ENCODE measurements around the gene DNAI7.

The DNAI7 gene

GRCh38 chr12:25207411-25207810 is 12.5 kb upstream of the DNAI7 start:
- no peaks in the 10 kb centered on the region for H3K4me1 ChIP-seq (ENCODE audit: control insufficient read depth, insufficient read depth, low read length, unreplicated experiment)
- no peak overlapping the region for H2AFZ ChIP-seq (ENCODE audit: low read length, unreplicated experiment)
- no peaks in the 10 kb centered on the region for H3K27me3 ChIP-seq (ENCODE audit: insufficient read depth, low read length)
- no peak overlapping the region for H3K4me3 ChIP-seq (ENCODE audit: low read depth, low read length)
- peaks cover 6% of the 10 kb centered on the region; the same call in 1 of the 2 replicates for H3K36me3 ChIP-seq (ENCODE audit: insufficient read depth, low read length)
- no peaks in the 10 kb centered on the region for H3K79me2 ChIP-seq (ENCODE audit: control insufficient read depth, insufficient read depth, low read length, unreplicated experiment)
- H3K27ac ChIP-seq (ENCODE audit: low read depth, low read length), result no peak overlapping the region

GRCh38 chr12:25202137-25202536 is 7.2 kb upstream of the DNAI7 start:
- peaks cover 4% of the 10 kb centered on the region for H3K4me1 ChIP-seq (ENCODE audit: control insufficient read depth, insufficient read depth, low read length, unreplicated experiment)
- H3K79me2 ChIP-seq (ENCODE audit: control insufficient read depth, insufficient read depth, low read length, unreplicated experiment), result no peaks in the 10 kb centered on the region
- no peaks in the 10 kb centered on the region for H3K27me3 ChIP-seq (ENCODE audit: insufficient read depth, low read length)
- no peak overlapping the region for H3K27ac ChIP-seq (ENCODE audit: low read depth, low read length)
- H3K4me3 ChIP-seq (ENCODE audit: low read depth, low read length), result no peak overlapping the region
- no peaks in the 10 kb centered on the region; the same call in 1 of the 2 replicates for H3K36me3 ChIP-seq (ENCODE audit: insufficient read depth, low read length)
- no peak overlapping the region for H2AFZ ChIP-seq (ENCODE audit: low read length, unreplicated experiment)

GRCh38 chr12:25200703-25201102 is 5.7 kb upstream of the DNAI7 start:
- Histone ChIP-seq H3K4me3 (ENCODE audit: low read depth, low read length) (no peak overlapping the region), H3K36me3 (ENCODE audit: insufficient read depth, low read length) (no peaks in the 10 kb centered on the region; the same call in 1 of the 2 replicates), H3K27me3 (ENCODE audit: insufficient read depth, low read length) (no peaks in the 10 kb centered on the region), H3K27ac (ENCODE audit: low read depth, low read length) (no peak overlapping the region), H2AFZ (ENCODE audit: low read length, unreplicated experiment) (no peak overlapping the region), H3K79me2 (ENCODE audit: control insufficient read depth, insufficient read depth, low read length, unreplicated experiment) (peaks cover 8% of the 10 kb centered on the region), H3K4me1 (ENCODE audit: control insufficient read depth, insufficient read depth, low read length, unreplicated experiment) (peaks cover 9% of the 10 kb centered on the region)

- Histone ChIP-seq H3K79me2 (ENCODE audit: control insufficient read depth, insufficient read depth, low read length, unreplicated experiment) (peaks cover 8% of the 10 kb centered on the region), H3K4me1 (ENCODE audit: control insufficient read depth, insufficient read depth, low read length, unreplicated experiment) (peaks cover 9% of the 10 kb centered on the region), H2AFZ (ENCODE audit: low read length, unreplicated experiment) (no peak overlapping the region), H3K36me3 (ENCODE audit: insufficient read depth, low read length) (no peaks in the 10 kb centered on the region), H3K4me3 (ENCODE audit: low read depth, low read length) (no peak overlapping the region), H3K27ac (ENCODE audit: low read depth, low read length) (no peak overlapping the region), H3K27me3 (ENCODE audit: insufficient read depth, low read length) (no peaks in the 10 kb centered on the region)
Observed at GRCh38 chr12:25197608-25198007, 2.6 kb upstream of the DNAI7 start.

GRCh38 chr12:25194722-25195055 is 271 bp downstream of the DNAI7 start:
- Histone ChIP-seq H3K4me1 (ENCODE audit: control insufficient read depth, insufficient read depth, low read length, unreplicated experiment) (peaks cover 8% of the 10 kb centered on the region), H3K27ac (ENCODE audit: low read depth, low read length) (peak overlapping the region; percentile 7; the same call in 1 of the 2 replicates), H2AFZ (ENCODE audit: low read length, unreplicated experiment) (peak overlapping the region; percentile 52), H3K4me3 (ENCODE audit: low read depth, low read length) (peak overlapping the region; percentile 87), H3K27me3 (ENCODE audit: insufficient read depth, low read length) (no peaks in the 10 kb centered on the region), H3K36me3 (ENCODE audit: insufficient read depth, low read length) (no peaks in the 10 kb centered on the region), H3K79me2 (ENCODE audit: control insufficient read depth, insufficient read depth, low read length, unreplicated experiment) (peaks cover 8% of the 10 kb centered on the region)

- Histone ChIP-seq H3K79me2 (ENCODE audit: control insufficient read depth, insufficient read depth, low read length, unreplicated experiment) (peaks cover 8% of the 10 kb centered on the region), H3K27me3 (ENCODE audit: insufficient read depth, low read length) (no peaks in the 10 kb centered on the region), H3K4me3 (ENCODE audit: low read depth, low read length) (peak overlapping the region; percentile 87), H2AFZ (ENCODE audit: low read length, unreplicated experiment) (no peak overlapping the region), H3K36me3 (ENCODE audit: insufficient read depth, low read length) (no peaks in the 10 kb centered on the region), H3K4me1 (ENCODE audit: control insufficient read depth, insufficient read depth, low read length, unreplicated experiment) (peaks cover 12% of the 10 kb centered on the region), H3K27ac (ENCODE audit: low read depth, low read length) (no peak overlapping the region)
Observed at GRCh38 chr12:25194214-25194613, 746 bp downstream of the DNAI7 start.

- Histone ChIP-seq H3K4me1 (ENCODE audit: control insufficient read depth, insufficient read depth, low read length, unreplicated experiment) (peaks cover 31% of the 10 kb centered on the region), H3K79me2 (ENCODE audit: control insufficient read depth, insufficient read depth, low read length, unreplicated experiment) (peaks cover under 1% of the 10 kb centered on the region), H3K27me3 (ENCODE audit: insufficient read depth, low read length) (no peaks in the 10 kb centered on the region), H3K27ac (ENCODE audit: low read depth, low read length) (no peak overlapping the region), H2AFZ (ENCODE audit: low read length, unreplicated experiment) (no peak overlapping the region), H3K36me3 (ENCODE audit: insufficient read depth, low read length) (no peaks in the 10 kb centered on the region), H3K4me3 (ENCODE audit: low read depth, low read length) (no peak overlapping the region)
Observed at GRCh38 chr12:25190793-25191192, 4.2 kb downstream of the DNAI7 start.

- Histone ChIP-seq H3K4me3 (ENCODE audit: low read depth, low read length) (peak overlapping the region; percentile 7; the same call in 1 of the 2 replicates), H3K4me1 (ENCODE audit: control insufficient read depth, insufficient read depth, low read length, unreplicated experiment) (peaks cover 31% of the 10 kb centered on the region), H3K79me2 (ENCODE audit: control insufficient read depth, insufficient read depth, low read length, unreplicated experiment) (no peaks in the 10 kb centered on the region), H3K27ac (ENCODE audit: low read depth, low read length) (peak overlapping the region; percentile 64), H3K36me3 (ENCODE audit: insufficient read depth, low read length) (no peaks in the 10 kb centered on the region), H3K27me3 (ENCODE audit: insufficient read depth, low read length) (no peaks in the 10 kb centered on the region), H2AFZ (ENCODE audit: low read length, unreplicated experiment) (no peak overlapping the region)
Observed at GRCh38 chr12:25189656-25190055, 5.3 kb downstream of the DNAI7 start.

GRCh38 chr12:25187781-25188180 is 7.2 kb downstream of the DNAI7 start:
- no peaks in the 10 kb centered on the region for H3K27me3 ChIP-seq (ENCODE audit: insufficient read depth, low read length)
- peak overlapping the region; percentile 76; the same call in 1 of the 2 replicates for H3K27ac ChIP-seq (ENCODE audit: low read depth, low read length)
- H2AFZ ChIP-seq (ENCODE audit: low read length, unreplicated experiment), result no peak overlapping the region
- H3K79me2 ChIP-seq (ENCODE audit: control insufficient read depth, insufficient read depth, low read length, unreplicated experiment), result no peaks in the 10 kb centered on the region
- peaks cover 31% of the 10 kb centered on the region for H3K4me1 ChIP-seq (ENCODE audit: control insufficient read depth, insufficient read depth, low read length, unreplicated experiment)
- H3K4me3 ChIP-seq (ENCODE audit: low read depth, low read length), result no peak overlapping the region
- H3K36me3 ChIP-seq (ENCODE audit: insufficient read depth, low read length), result no peaks in the 10 kb centered on the region

GRCh38 chr12:25186788-25187402 is 8.1 kb downstream of the DNAI7 start:
- no peaks in the 10 kb centered on the region for H3K27me3 ChIP-seq (ENCODE audit: insufficient read depth, low read length)
- H3K27ac ChIP-seq (ENCODE audit: low read depth, low read length), result no peak overlapping the region
- peak overlapping the region; percentile 53 for H2AFZ ChIP-seq (ENCODE audit: low read length, unreplicated experiment)
- no peak overlapping the region for H3K4me3 ChIP-seq (ENCODE audit: low read depth, low read length)
- peaks cover 31% of the 10 kb centered on the region for H3K4me1 ChIP-seq (ENCODE audit: control insufficient read depth, insufficient read depth, low read length, unreplicated experiment)
- H3K79me2 ChIP-seq (ENCODE audit: control insufficient read depth, insufficient read depth, low read length, unreplicated experiment), result no peaks in the 10 kb centered on the region
- no peaks in the 10 kb centered on the region for H3K36me3 ChIP-seq (ENCODE audit: insufficient read depth, low read length)

- Histone ChIP-seq H3K4me1 (ENCODE audit: control insufficient read depth, insufficient read depth, low read length, unreplicated experiment) (peaks cover 31% of the 10 kb centered on the region), H3K36me3 (ENCODE audit: insufficient read depth, low read length) (no peaks in the 10 kb centered on the region), H2AFZ (ENCODE audit: low read length, unreplicated experiment) (peak overlapping the region; percentile 53), H3K4me3 (ENCODE audit: low read depth, low read length) (no peak overlapping the region), H3K27ac (ENCODE audit: low read depth, low read length) (no peak overlapping the region), H3K27me3 (ENCODE audit: insufficient read depth, low read length) (no peaks in the 10 kb centered on the region), H3K79me2 (ENCODE audit: control insufficient read depth, insufficient read depth, low read length, unreplicated experiment) (no peaks in the 10 kb centered on the region)
Observed at GRCh38 chr12:25186038-25186787, 8.7 kb downstream of the DNAI7 start.

Measured in ACC112 (cell line).